Neural cell (in vitro differentiated cells): ENCODE measurements around the gene INO80E. TPM values are rescaled to one million over a fixed set of nuclear protein-coding genes. Genes with fewer than 3 reads are reported as not detected.

Experiments used
- H2AFZ ChIP-seq: fragments of 200-600, 300-800 bp; sonication (generic), shearing (Covaris generic); 2 replicates; pipeline ENCODE4 v1.6.0; 2014; ENCODE audit warnings: low read depth, mild to moderate bottlenecking, antibody characterized with exemption, low read length, moderate library complexity
- H3F3A ChIP-seq: fragments of 200-600 bp; shearing (Covaris generic); 2 replicates; pipeline ENCODE4 v1.6.1; 2016; ENCODE audit warnings: mild to moderate bottlenecking, moderate library complexity, mixed read lengths, antibody characterized with exemption, low read length; ENCODE audit not compliant: insufficient read depth, poor library complexity, severe bottlenecking
- H3K27ac ChIP-seq: fragments of 200-600, 300-800 bp; sonication (generic), shearing (Covaris generic); 2 replicates; pipeline ENCODE4 v1.5.1; 2014; ENCODE audit warnings: mild to moderate bottlenecking, low read length, moderate library complexity
- H3K27me3 ChIP-seq: fragments of 300-800, 200-600 bp; sonication (generic), shearing (Covaris generic); 2 replicates; pipeline ENCODE4 v1.6.0; 2014; ENCODE audit warnings: mild to moderate bottlenecking, low read depth, low read length, moderate library complexity; ENCODE audit not compliant: insufficient read depth
- H3K36me3 ChIP-seq: fragments of 300-800, 200-600 bp; sonication (generic), shearing (Covaris generic); 2 replicates; pipeline ENCODE4 v1.5.1; 2014; ENCODE audit warnings: mild to moderate bottlenecking, antibody characterized with exemption, low read length, moderate library complexity; ENCODE audit not compliant: insufficient read depth
- H3K4me2 ChIP-seq: fragments of 300-800, 200-600 bp; sonication (generic), shearing (Covaris generic); 2 replicates; pipeline ENCODE4 v1.6.0; 2014; ENCODE audit warnings: mild to moderate bottlenecking, low read length
- H3K4me3 ChIP-seq: fragments of 300-800, 200-600 bp; sonication (generic), shearing (Covaris generic); 2 replicates; pipeline ENCODE4 v1.5.1; 2014; ENCODE audit warnings: mild to moderate bottlenecking, low read length, moderate library complexity
- H3K79me2 ChIP-seq: fragments of 200-600 bp; shearing (Covaris generic); replicated peaks from 2 replicates; pipeline ENCODE4 v1.6.0; 2014; ENCODE audit warnings: mild to moderate bottlenecking, low read length, moderate library complexity; ENCODE audit not compliant: insufficient read depth
- H3K9ac ChIP-seq: fragments of 300-800, 200-600 bp; sonication (generic), shearing (Covaris generic); 2 replicates; pipeline ENCODE4 v1.6.1; 2016; ENCODE audit warnings: mild to moderate bottlenecking, low read length, mixed read lengths
- H3K9me2 ChIP-seq: fragments of 200-600 bp; shearing (Covaris generic); 2 replicates; pipeline ENCODE4 v1.6.1; 2016; ENCODE audit warnings: mild to moderate bottlenecking, low read length, mixed read lengths; ENCODE audit not compliant: insufficient read depth
- H3K9me3 ChIP-seq: fragments of 200-600, 300-800 bp; sonication (generic), shearing (Covaris generic); 2 replicates; pipeline ENCODE4 v1.6.1; 2016; ENCODE audit warnings: mild to moderate bottlenecking, mixed run types, low read length, moderate library complexity, mixed read lengths
- H4K20me1 ChIP-seq: fragments of 200-600 bp; shearing (Covaris generic); 2 replicates; pipeline ENCODE4 v1.6.1; 2016; ENCODE audit warnings: mild to moderate bottlenecking, mixed run types; ENCODE audit not compliant: insufficient read depth
- EZH2 ChIP-seq: fragments of 200-600, 300-800 bp; shearing (Covaris generic), sonication (generic); IDR thresholded peaks from 2 replicates; pipeline ENCODE4 v1.6.1; 2014; ENCODE audit warnings: antibody characterized with exemption, low read length, borderline replicate concordance, mild to moderate bottlenecking; ENCODE audit not compliant: insufficient read depth, poor library complexity, severe bottlenecking
- MXI1 ChIP-seq: fragments of 450-650 bp; conservative IDR thresholded peaks from 2 replicates; pipeline ENCODE4 v1.6.1; 2014; ENCODE audit warnings: antibody characterized with exemption, mild to moderate bottlenecking; ENCODE audit not compliant: poor library complexity, severe bottlenecking
- POLR2AphosphoS5 ChIP-seq: IDR thresholded peaks from 2 replicates; pipeline ENCODE4 v1.6.1; 2012
- RAD21 ChIP-seq: fragments of 450-650 bp; conservative IDR thresholded peaks from 2 replicates; pipeline ENCODE4 v1.6.1; 2014; ENCODE audit warnings: antibody characterized with exemption, mild to moderate bottlenecking, moderate library complexity
- SMC3 ChIP-seq: fragments of 450-650 bp; conservative IDR thresholded peaks from 2 replicates; pipeline ENCODE4 v1.6.1; 2014; ENCODE audit warnings: antibody characterized with exemption, mild to moderate bottlenecking, moderate library complexity; ENCODE audit not compliant: poor library complexity
- TAF1 ChIP-seq: IDR thresholded peaks from 2 replicates; pipeline ENCODE4 v1.6.1; 2012; ENCODE audit warnings: low read depth
- polyA plus RNA-seq: library from polyadenylated mRNA; depleted of rRNA; stranded (reverse); fragments of >200 nt; gene quantifications from 2 replicates; pipeline ENCODE4 v1.2.3, GENCODE V29; 2014
- TF ChIP-seq, protein P1 (sequence below): IDR thresholded peaks from 2 replicates; pipeline ENCODE4 v1.6.1; 2012; ENCODE audit warnings: borderline replicate concordance
- TF ChIP-seq, protein P2 (sequence below): fragments of 450-650 bp; IDR thresholded peaks from 2 replicates; pipeline ENCODE4 v1.5.1; 2014; ENCODE audit warnings: antibody characterized with exemption, mild to moderate bottlenecking, moderate library complexity; ENCODE audit not compliant: poor library complexity, severe bottlenecking

The INO80E gene
- polyA plus RNA-seq, 1 donor from 2014 or later: 130 TPM

DNA sequence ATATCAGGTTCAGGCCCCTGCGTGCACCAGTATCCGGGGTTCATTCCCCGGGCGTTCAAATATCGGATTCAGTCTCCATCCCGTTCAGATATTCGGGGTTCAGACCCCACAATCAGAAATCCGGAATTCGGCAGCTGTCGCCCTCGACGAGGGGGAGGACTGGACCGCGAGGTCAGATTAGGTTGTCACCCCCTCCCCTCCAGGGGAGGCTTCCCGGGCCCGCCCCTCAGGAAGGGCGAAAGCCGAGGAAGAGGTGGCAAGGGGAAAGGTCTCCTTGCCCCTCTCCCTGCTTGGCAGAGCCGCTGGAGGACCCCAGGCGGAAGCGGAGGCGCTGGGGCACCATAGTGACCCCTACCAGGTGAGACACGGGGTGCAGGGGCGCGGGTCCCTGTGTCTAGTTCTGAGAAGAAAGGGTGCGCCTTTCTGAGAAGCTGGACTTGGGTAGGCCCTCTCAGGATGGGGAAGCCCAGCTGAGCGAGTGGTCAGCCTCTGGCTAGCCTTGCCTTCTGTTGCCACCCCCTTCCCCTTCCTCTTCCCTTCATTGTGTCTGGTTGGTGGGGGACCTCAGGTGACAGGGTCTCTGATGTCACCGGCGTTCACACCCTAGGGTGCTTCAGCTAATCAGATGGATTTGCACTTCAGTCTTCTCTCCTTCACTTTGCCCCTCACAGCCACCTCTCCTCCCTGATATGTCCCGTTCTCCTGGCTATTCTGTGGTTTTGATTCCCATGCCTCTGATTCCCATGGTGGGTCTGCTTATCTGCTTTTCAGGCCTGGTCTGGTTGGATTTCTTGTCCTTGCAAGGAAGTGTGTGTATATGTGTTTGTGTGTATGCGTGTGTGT, 21.5 kb upstream of the INO80E start:
- peaks cover 12% of the 10 kb centered on the region for H4K20me1 ChIP-seq
- H3K36me3 ChIP-seq: no peaks in the 10 kb centered on the region
- peak overlapping the region; percentile 99 for H3K4me3 ChIP-seq
- H3K27me3 ChIP-seq: no peaks in the 10 kb centered on the region
- H2AFZ ChIP-seq: peak overlapping the region; percentile 67
- TF ChIP-seq, protein P1, sequence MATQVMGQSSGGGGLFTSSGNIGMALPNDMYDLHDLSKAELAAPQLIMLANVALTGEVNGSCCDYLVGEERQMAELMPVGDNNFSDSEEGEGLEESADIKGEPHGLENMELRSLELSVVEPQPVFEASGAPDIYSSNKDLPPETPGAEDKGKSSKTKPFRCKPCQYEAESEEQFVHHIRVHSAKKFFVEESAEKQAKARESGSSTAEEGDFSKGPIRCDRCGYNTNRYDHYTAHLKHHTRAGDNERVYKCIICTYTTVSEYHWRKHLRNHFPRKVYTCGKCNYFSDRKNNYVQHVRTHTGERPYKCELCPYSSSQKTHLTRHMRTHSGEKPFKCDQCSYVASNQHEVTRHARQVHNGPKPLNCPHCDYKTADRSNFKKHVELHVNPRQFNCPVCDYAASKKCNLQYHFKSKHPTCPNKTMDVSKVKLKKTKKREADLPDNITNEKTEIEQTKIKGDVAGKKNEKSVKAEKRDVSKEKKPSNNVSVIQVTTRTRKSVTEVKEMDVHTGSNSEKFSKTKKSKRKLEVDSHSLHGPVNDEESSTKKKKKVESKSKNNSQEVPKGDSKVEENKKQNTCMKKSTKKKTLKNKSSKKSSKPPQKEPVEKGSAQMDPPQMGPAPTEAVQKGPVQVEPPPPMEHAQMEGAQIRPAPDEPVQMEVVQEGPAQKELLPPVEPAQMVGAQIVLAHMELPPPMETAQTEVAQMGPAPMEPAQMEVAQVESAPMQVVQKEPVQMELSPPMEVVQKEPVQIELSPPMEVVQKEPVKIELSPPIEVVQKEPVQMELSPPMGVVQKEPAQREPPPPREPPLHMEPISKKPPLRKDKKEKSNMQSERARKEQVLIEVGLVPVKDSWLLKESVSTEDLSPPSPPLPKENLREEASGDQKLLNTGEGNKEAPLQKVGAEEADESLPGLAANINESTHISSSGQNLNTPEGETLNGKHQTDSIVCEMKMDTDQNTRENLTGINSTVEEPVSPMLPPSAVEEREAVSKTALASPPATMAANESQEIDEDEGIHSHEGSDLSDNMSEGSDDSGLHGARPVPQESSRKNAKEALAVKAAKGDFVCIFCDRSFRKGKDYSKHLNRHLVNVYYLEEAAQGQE: no peak
- TF ChIP-seq SMC3 (peak; percentile 21), POLR2AphosphoS5 (peak; percentile 75), RAD21 (no peak), MXI1 (peak; percentile 16), TAF1 (peak; percentile 52)
- H3K4me2 ChIP-seq: peak overlapping the region; percentile 92
- peak overlapping the region; percentile 98 for H3K9ac ChIP-seq
- no peaks in the 10 kb centered on the region for H3F3A ChIP-seq
- H3K79me2 ChIP-seq: peaks cover 41% of the 10 kb centered on the region
- H3K9me2 ChIP-seq: no peaks in the 10 kb centered on the region
- peak overlapping the region; percentile 97 for H3K27ac ChIP-seq
- no peaks in the 10 kb centered on the region for H3K9me3 ChIP-seq

DNA sequence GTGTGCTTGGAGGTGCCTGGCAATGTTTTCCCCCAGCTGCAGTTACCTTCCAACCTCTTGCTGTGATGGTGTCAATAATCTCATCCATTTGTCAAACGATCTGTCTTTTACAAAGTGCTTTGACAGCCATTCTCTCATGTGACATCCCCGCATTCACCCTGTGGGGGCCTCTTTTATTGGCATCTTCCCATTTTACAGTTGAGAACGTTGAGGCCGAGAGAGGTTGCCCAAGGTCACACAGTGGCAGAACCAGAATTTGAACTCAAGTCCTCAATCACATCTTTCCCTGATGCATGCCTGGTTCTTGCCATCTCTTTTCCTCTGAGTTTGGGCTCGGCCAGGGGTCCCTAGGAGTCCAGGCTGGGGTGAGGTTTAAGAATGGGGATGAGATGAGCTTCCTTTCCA, 20.9 kb upstream of the INO80E start:
- Histone ChIP-seq H3F3A (no peaks in the 10 kb centered on the region), H3K9ac (peak overlapping the region; percentile 98), H3K36me3 (no peaks in the 10 kb centered on the region), H4K20me1 (peaks cover 12% of the 10 kb centered on the region), H3K9me2 (no peaks in the 10 kb centered on the region), H3K4me2 (peak overlapping the region; percentile 92), H3K4me3 (peak overlapping the region; percentile 99), H2AFZ (no peak overlapping the region), H3K27ac (peak overlapping the region; percentile 97), H3K9me3 (no peaks in the 10 kb centered on the region), H3K79me2 (peaks cover 41% of the 10 kb centered on the region), H3K27me3 (no peaks in the 10 kb centered on the region)
- no peak for TF ChIP-seq TAF1
- no peak for TF ChIP-seq POLR2AphosphoS5
- TF ChIP-seq EZH2: no peak
- TF ChIP-seq SMC3: no peak
- TF ChIP-seq, protein P2, sequence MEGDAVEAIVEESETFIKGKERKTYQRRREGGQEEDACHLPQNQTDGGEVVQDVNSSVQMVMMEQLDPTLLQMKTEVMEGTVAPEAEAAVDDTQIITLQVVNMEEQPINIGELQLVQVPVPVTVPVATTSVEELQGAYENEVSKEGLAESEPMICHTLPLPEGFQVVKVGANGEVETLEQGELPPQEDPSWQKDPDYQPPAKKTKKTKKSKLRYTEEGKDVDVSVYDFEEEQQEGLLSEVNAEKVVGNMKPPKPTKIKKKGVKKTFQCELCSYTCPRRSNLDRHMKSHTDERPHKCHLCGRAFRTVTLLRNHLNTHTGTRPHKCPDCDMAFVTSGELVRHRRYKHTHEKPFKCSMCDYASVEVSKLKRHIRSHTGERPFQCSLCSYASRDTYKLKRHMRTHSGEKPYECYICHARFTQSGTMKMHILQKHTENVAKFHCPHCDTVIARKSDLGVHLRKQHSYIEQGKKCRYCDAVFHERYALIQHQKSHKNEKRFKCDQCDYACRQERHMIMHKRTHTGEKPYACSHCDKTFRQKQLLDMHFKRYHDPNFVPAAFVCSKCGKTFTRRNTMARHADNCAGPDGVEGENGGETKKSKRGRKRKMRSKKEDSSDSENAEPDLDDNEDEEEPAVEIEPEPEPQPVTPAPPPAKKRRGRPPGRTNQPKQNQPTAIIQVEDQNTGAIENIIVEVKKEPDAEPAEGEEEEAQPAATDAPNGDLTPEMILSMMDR: no peak
